WTC11 (cell line): ENCODE results near the gene ZNF200. TPM values are rescaled to one million over a fixed set of nuclear protein-coding genes. Genes with fewer than 3 reads are reported as not detected.

Experiments
- ATAC-seq: fragments of 200-7000 bp; cut with Tn5 transposase; 2 replicates; pipeline ENCODE4 v1.10.0; 2021; ENCODE audit warnings: mild to moderate bottlenecking, moderate library complexity
- CTCF ChIA-PET: fragments of 300-600 bp; sonication (Branson Sonifier 250); formaldehyde crosslinking; loops from one replicate; lab custom pipeline; 2021; ENCODE audit warnings: antibody characterized with exemption; lab: Charles Lee
- POLR2A ChIA-PET: fragments of 350-600 bp; sonication (Branson Sonifier 250); formaldehyde crosslinking; loops from one replicate; lab custom pipeline; 2021; ENCODE audit warnings: antibody characterized with exemption; lab: Charles Lee
- DNase-seq: peaks from one replicate; pipeline ENCODE4 v3.0.0; 2021; ENCODE audit warnings: low spot score
- H3K27ac Mint-ChIP-seq: 2 replicates; pipeline ENCODE4 v1.8.0; 2021; ENCODE audit warnings: mixed read lengths
- H3K27me3 Mint-ChIP-seq: 2 replicates; pipeline ENCODE4 v1.8.0; 2021; ENCODE audit warnings: low read depth, mild to moderate bottlenecking, moderate library complexity, mixed read lengths
- H3K36me3 Mint-ChIP-seq: 2 replicates; pipeline ENCODE4 v1.8.0; 2021; ENCODE audit warnings: mixed read lengths
- H3K4me1 Mint-ChIP-seq: 2 replicates; pipeline ENCODE4 v1.8.0; 2022; ENCODE audit warnings: mixed read lengths
- H3K4me3 Mint-ChIP-seq: 2 replicates; pipeline ENCODE4 v1.8.0; 2021; ENCODE audit warnings: mild to moderate bottlenecking, moderate library complexity, mixed read lengths
- H3K9me3 Mint-ChIP-seq: 2 replicates; pipeline ENCODE4 v1.8.0; 2021; ENCODE audit warnings: mixed read lengths
- ETV6 ChIP-seq: sonication (generic); formaldehyde crosslinking; IDR thresholded peaks from 2 replicates; pipeline ENCODE4 v1.8.1; 2022; ENCODE audit warnings: mild to moderate bottlenecking, missing genetic modification reagents
- IRF2 ChIP-seq: sonication (generic); formaldehyde crosslinking; IDR thresholded peaks from 2 replicates; pipeline ENCODE4 v1.8.0; 2022; ENCODE audit warnings: low read depth, missing genetic modification reagents, borderline replicate concordance
- KAT7 ChIP-seq: sonication (generic); formaldehyde crosslinking; IDR thresholded peaks from 2 replicates; pipeline ENCODE4 v1.8.1; 2023; ENCODE audit warnings: missing genetic modification reagents, mild to moderate bottlenecking, borderline replicate concordance
- NFATC4 ChIP-seq: fragments of 250-450 bp; sonication (Bioruptor Pico); IDR thresholded peaks from 2 replicates; pipeline ENCODE4 v1.9.0; 2021; ENCODE audit warnings: mild to moderate bottlenecking
- NFYB ChIP-seq: sonication (generic); formaldehyde crosslinking; conservative IDR thresholded peaks from 2 replicates; pipeline ENCODE4 v1.8.0; 2022; ENCODE audit warnings: low read depth, missing genetic modification reagents
- OVOL2 ChIP-seq: fragments of 250-450 bp; sonication (Bioruptor Pico); IDR thresholded peaks from 2 replicates; pipeline ENCODE4 v1.9.0; 2021; ENCODE audit warnings: mild to moderate bottlenecking, borderline replicate concordance
- PRRX2 ChIP-seq: fragments of 250-450 bp; sonication (Bioruptor Pico); IDR thresholded peaks from 2 replicates; pipeline ENCODE4 v1.8.0; 2021; ENCODE audit warnings: mild to moderate bottlenecking
- RELA ChIP-seq: sonication (generic); formaldehyde crosslinking; IDR thresholded peaks from 2 replicates; pipeline ENCODE4 v1.8.1; 2022; ENCODE audit warnings: missing genetic modification reagents, mild to moderate bottlenecking, borderline replicate concordance
- SMAD3 ChIP-seq: sonication (generic); formaldehyde crosslinking; IDR thresholded peaks from 2 replicates; pipeline ENCODE4 v1.8.0; 2022; ENCODE audit warnings: missing genetic modification reagents, mild to moderate bottlenecking, borderline replicate concordance
- SP1 ChIP-seq: sonication (generic); formaldehyde crosslinking; conservative IDR thresholded peaks from 2 replicates; pipeline ENCODE4 v1.8.1; 2022; ENCODE audit warnings: missing genetic modification reagents
- TEAD4 ChIP-seq: sonication (generic); formaldehyde crosslinking; IDR thresholded peaks from 2 replicates; pipeline ENCODE4 v1.8.0; 2022; ENCODE audit warnings: mild to moderate bottlenecking, missing genetic modification reagents
- ZNF121 ChIP-seq: sonication (generic); formaldehyde crosslinking; IDR thresholded peaks from 2 replicates; pipeline ENCODE4 v1.8.0; 2023; ENCODE audit warnings: missing genetic modification reagents
- ZNF317 ChIP-seq: sonication (generic); formaldehyde crosslinking; IDR thresholded peaks from 2 replicates; pipeline ENCODE4 v1.8.1; 2023; ENCODE audit warnings: low read depth, mild to moderate bottlenecking, moderate library complexity, missing genetic modification reagents, borderline replicate concordance
- total RNA-seq: library from RNA; stranded (reverse); gene quantifications from 3 replicates; pipeline ENCODE4 v1.2.3, GENCODE V29; 2021
- TF ChIP-seq, protein P1 (sequence below): sonication (generic); formaldehyde crosslinking; IDR thresholded peaks from 2 replicates; pipeline ENCODE4 v1.8.0; 2022; ENCODE audit warnings: missing genetic modification reagents
- TF ChIP-seq, protein P2 (sequence below): sonication (generic); formaldehyde crosslinking; IDR thresholded peaks from 2 replicates; pipeline ENCODE4 v1.8.1; 2022; ENCODE audit warnings: mild to moderate bottlenecking, moderate library complexity, missing genetic modification reagents
- TF ChIP-seq, protein P3 (sequence below): sonication (generic); formaldehyde crosslinking; IDR thresholded peaks from 2 replicates; pipeline ENCODE4 v1.8.1; 2022; ENCODE audit warnings: low read depth, mild to moderate bottlenecking, moderate library complexity, missing genetic modification reagents, borderline replicate concordance
- TF ChIP-seq, protein P4 (sequence below): fragments of 250-450 bp; sonication (Bioruptor Pico); conservative IDR thresholded peaks from 2 replicates; pipeline ENCODE4 v1.9.0; 2021; ENCODE audit warnings: mild to moderate bottlenecking
- TF ChIP-seq, protein P5 (sequence below): fragments of 250-450 bp; sonication (Bioruptor Pico); IDR thresholded peaks from 2 replicates; pipeline ENCODE4 v1.9.0; 2021; ENCODE audit warnings: mild to moderate bottlenecking
- TF ChIP-seq, protein P6 (sequence below): sonication (generic); formaldehyde crosslinking; IDR thresholded peaks from 2 replicates; pipeline ENCODE4 v1.8.1; 2022; ENCODE audit warnings: mild to moderate bottlenecking, missing genetic modification reagents, moderate library complexity, borderline replicate concordance
- TF ChIP-seq, protein P7 (sequence below): sonication (generic); formaldehyde crosslinking; IDR thresholded peaks from 2 replicates; pipeline ENCODE4 v1.8.0; 2023; ENCODE audit warnings: missing genetic modification reagents

ZNF200 gene
- total RNA-seq, 1 experiment from 2014 or later: 9.7 TPM

DNA sequence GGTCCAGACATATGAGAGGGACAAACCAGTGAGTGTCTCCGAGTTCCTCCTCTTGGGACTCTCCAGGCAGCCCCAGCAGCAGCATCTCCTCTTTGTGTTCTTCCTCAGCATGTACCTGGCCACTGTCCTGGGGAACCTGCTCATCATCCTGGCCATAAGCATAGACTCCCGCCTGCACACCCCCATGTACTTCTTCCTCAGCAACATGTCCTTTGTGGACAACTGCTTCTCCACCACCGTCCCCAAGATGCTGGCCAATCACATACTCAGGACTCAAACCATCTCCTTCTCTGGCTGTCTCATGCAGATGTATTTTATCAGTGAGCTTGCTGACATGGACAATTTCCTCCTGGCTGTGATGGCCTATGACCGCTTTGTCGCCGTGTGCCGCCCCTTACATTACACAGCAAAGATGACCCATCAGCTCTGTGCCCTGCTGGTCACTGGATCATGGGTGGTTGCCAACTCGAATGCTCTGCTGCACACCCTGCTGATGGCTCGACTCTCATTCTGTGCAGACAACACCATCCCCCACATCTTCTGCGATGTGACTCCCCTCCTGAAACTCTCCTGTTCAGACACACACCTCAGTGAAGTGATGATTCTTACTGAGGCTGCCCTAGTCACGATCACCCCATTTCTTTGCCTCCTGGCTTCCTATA, 19.2 kb downstream of the ZNF200 start:
- ChIA-PET POLR2A (no interaction called here), CTCF (no interaction called here)
- H3K36me3 Mint-ChIP-seq: peaks cover 11% of the 10 kb centered on the region
- peaks cover 51% of the 10 kb centered on the region for H3K27me3 Mint-ChIP-seq
- H3K4me3 Mint-ChIP-seq: no peak overlapping the region
- ATAC-seq (no peak), DNase-seq (no peak)
- no peaks in the 10 kb centered on the region for H3K4me1 Mint-ChIP-seq
- H3K9me3 Mint-ChIP-seq: peaks cover 60% of the 10 kb centered on the region
- no peak for TF ChIP-seq ZNF121 (CRISPR knock-in tag)
- no peak for TF ChIP-seq PRRX2 (CRISPR knock-in tag)
- TF ChIP-seq KAT7: no peak
- TF ChIP-seq, protein P1, sequence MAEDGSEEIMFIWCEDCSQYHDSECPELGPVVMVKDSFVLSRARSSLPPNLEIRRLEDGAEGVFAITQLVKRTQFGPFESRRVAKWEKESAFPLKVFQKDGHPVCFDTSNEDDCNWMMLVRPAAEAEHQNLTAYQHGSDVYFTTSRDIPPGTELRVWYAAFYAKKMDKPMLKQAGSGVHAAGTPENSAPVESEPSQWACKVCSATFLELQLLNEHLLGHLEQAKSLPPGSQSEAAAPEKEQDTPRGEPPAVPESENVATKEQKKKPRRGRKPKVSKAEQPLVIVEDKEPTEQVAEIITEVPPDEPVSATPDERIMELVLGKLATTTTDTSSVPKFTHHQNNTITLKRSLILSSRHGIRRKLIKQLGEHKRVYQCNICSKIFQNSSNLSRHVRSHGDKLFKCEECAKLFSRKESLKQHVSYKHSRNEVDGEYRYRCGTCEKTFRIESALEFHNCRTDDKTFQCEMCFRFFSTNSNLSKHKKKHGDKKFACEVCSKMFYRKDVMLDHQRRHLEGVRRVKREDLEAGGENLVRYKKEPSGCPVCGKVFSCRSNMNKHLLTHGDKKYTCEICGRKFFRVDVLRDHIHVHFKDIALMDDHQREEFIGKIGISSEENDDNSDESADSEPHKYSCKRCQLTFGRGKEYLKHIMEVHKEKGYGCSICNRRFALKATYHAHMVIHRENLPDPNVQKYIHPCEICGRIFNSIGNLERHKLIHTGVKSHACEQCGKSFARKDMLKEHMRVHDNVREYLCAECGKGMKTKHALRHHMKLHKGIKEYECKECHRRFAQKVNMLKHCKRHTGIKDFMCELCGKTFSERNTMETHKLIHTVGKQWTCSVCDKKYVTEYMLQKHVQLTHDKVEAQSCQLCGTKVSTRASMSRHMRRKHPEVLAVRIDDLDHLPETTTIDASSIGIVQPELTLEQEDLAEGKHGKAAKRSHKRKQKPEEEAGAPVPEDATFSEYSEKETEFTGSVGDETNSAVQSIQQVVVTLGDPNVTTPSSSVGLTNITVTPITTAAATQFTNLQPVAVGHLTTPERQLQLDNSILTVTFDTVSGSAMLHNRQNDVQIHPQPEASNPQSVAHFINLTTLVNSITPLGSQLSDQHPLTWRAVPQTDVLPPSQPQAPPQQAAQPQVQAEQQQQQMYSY (CRISPR knock-in tag): no peak
- no peak for TF ChIP-seq RELA (CRISPR knock-in tag)
- TF ChIP-seq, all 79 proteins: peak for 0
- H3K27ac Mint-ChIP-seq: no peak overlapping the region

DNA sequence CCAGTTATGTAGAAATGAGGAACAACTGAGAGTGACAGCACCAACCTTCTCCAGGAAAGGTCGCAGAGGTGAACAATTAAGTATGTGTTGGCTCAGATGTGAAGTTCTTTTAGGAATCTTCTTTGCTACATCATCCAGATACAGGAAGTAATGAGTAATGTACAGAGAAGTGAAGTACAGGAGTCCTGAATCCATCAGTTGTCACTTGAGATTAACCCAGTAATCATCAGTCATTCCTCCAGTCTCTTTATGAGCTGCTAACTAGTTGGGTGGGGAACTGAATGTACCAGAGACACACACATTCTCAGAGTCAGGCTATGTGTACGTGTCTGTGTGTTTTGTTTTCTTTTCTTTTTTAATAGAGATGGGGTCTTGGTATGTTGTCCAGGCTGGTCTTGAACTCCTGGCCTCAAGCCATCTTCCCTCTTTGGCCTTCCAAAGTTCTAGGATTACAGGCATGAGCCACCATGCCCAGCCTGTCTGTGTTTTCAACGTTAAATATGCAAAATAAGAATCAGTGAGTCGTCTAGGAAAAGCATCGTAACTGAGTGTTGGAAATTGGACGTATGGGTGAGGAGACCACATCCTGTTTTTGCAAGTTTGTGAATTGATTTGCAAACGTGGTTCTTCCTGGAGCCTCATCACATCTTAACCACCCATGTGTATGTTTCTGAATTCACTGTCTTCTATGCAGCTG, 19.9 kb downstream of the ZNF200 start:
- Mint-ChIP-seq H3K27me3 (peaks cover 51% of the 10 kb centered on the region), H3K36me3 (peaks cover 11% of the 10 kb centered on the region), H3K4me1 (no peaks in the 10 kb centered on the region), H3K9me3 (peaks cover 66% of the 10 kb centered on the region), H3K27ac (no peak overlapping the region), H3K4me3 (no peak overlapping the region)
- ChIA-PET POLR2A (no interaction called here), CTCF (no interaction called here)
- ATAC-seq (no peak), DNase-seq (no peak)
- no peak for TF ChIP-seq NFYB (CRISPR knock-in tag)
- TF ChIP-seq, protein P2, sequence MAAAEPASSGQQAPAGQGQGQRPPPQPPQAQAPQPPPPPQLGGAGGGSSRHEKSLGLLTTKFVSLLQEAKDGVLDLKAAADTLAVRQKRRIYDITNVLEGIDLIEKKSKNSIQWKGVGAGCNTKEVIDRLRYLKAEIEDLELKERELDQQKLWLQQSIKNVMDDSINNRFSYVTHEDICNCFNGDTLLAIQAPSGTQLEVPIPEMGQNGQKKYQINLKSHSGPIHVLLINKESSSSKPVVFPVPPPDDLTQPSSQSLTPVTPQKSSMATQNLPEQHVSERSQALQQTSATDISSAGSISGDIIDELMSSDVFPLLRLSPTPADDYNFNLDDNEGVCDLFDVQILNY (CRISPR knock-in tag): no peak
- no peak for TF ChIP-seq NFATC4 (CRISPR knock-in tag)
- TF ChIP-seq, protein P3, sequence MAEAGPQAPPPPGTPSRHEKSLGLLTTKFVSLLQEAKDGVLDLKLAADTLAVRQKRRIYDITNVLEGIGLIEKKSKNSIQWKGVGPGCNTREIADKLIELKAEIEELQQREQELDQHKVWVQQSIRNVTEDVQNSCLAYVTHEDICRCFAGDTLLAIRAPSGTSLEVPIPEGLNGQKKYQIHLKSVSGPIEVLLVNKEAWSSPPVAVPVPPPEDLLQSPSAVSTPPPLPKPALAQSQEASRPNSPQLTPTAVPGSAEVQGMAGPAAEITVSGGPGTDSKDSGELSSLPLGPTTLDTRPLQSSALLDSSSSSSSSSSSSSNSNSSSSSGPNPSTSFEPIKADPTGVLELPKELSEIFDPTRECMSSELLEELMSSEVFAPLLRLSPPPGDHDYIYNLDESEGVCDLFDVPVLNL (CRISPR knock-in tag): no peak
- no peak for TF ChIP-seq SMAD3 (CRISPR knock-in tag)
- TF ChIP-seq, protein P4, sequence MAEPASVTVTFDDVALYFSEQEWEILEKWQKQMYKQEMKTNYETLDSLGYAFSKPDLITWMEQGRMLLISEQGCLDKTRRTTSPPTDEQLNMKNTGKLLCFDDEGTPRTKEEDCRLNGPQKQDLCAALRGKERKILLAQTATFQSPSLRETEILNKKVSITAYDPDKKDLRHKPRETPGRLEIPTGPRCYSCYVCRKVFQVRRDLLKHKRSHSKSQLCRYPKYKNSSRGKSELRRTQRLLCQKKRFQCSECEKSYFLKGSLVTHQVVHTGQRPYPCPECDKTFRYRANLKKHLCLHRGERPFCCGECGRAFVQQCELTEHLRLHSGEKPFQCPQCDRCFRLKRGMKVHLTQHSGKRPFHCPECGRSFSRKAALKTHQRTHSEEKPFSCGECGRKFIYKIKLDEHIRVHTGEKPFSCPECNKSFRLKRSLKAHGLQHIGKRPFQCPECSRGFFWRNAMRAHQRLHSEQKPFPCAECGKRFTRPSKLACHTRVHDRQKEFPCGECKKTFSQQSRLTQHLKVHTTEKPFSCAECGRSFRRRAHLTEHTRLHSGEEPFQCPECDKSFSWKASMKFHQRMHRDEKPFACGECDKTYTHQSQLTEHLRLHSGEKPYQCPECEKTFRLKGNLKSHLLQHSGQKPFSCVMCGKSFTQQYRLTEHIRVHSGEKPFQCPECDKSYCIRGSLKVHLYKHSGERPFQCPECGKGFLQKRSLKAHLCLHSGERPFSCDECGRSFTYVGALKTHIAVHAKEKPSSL: no peak
- no peak for TF ChIP-seq ZNF121 (CRISPR knock-in tag)
- no peak for TF ChIP-seq TEAD4 (CRISPR knock-in tag)
- no peak for TF ChIP-seq OVOL2
- no peak for TF ChIP-seq ETV6
- no peak for TF ChIP-seq ZNF317 (CRISPR knock-in tag)
- TF ChIP-seq SP1 (CRISPR knock-in tag): no peak
- TF ChIP-seq, protein P5, sequence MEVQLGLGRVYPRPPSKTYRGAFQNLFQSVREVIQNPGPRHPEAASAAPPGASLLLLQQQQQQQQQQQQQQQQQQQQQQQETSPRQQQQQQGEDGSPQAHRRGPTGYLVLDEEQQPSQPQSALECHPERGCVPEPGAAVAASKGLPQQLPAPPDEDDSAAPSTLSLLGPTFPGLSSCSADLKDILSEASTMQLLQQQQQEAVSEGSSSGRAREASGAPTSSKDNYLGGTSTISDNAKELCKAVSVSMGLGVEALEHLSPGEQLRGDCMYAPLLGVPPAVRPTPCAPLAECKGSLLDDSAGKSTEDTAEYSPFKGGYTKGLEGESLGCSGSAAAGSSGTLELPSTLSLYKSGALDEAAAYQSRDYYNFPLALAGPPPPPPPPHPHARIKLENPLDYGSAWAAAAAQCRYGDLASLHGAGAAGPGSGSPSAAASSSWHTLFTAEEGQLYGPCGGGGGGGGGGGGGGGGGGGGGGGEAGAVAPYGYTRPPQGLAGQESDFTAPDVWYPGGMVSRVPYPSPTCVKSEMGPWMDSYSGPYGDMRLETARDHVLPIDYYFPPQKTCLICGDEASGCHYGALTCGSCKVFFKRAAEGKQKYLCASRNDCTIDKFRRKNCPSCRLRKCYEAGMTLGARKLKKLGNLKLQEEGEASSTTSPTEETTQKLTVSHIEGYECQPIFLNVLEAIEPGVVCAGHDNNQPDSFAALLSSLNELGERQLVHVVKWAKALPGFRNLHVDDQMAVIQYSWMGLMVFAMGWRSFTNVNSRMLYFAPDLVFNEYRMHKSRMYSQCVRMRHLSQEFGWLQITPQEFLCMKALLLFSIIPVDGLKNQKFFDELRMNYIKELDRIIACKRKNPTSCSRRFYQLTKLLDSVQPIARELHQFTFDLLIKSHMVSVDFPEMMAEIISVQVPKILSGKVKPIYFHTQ (CRISPR knock-in tag): no peak
- TF ChIP-seq, protein P6, sequence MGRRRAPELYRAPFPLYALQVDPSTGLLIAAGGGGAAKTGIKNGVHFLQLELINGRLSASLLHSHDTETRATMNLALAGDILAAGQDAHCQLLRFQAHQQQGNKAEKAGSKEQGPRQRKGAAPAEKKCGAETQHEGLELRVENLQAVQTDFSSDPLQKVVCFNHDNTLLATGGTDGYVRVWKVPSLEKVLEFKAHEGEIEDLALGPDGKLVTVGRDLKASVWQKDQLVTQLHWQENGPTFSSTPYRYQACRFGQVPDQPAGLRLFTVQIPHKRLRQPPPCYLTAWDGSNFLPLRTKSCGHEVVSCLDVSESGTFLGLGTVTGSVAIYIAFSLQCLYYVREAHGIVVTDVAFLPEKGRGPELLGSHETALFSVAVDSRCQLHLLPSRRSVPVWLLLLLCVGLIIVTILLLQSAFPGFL (CRISPR knock-in tag): no peak
- TF ChIP-seq IRF2 (CRISPR knock-in tag): no peak
- TF ChIP-seq, protein P7, sequence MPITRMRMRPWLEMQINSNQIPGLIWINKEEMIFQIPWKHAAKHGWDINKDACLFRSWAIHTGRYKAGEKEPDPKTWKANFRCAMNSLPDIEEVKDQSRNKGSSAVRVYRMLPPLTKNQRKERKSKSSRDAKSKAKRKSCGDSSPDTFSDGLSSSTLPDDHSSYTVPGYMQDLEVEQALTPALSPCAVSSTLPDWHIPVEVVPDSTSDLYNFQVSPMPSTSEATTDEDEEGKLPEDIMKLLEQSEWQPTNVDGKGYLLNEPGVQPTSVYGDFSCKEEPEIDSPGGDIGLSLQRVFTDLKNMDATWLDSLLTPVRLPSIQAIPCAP (CRISPR knock-in tag): no peak
